ENCODE data around the gene FAM3D.
A peak's percentile ranks its signal among the peaks of the same experiment; 100 is the strongest.

The FAM3D gene

GRCh38 chr3:58656631-58657030 lies 9.9 kb downstream of the FAM3D start:
- DNase-seq (ENCODE audit: low read depth in 1 of 2, low spot score in 1 of 2): no peak

GRCh38 chr3:58654466-58654865 lies 12.1 kb downstream of the FAM3D start:
- DNase-seq (ENCODE audit: low read depth in 1 of 2, low spot score in 1 of 2): no peak

- DNase-seq (ENCODE audit: low read depth in 1 of 2, low spot score in 1 of 2): no peak
Measured at GRCh38 chr3:58652624-58653023, 13.9 kb downstream of the FAM3D start.

GRCh38 chr3:58651276-58651675 lies 15.3 kb downstream of the FAM3D start:
- DNase-seq (ENCODE audit: low read depth in 1 of 2, low spot score in 1 of 2): no peak

GRCh38 chr3:58647381-58648141 lies 19.0 kb downstream of the FAM3D start:
- no peak for DNase-seq (ENCODE audit: low read depth in 1 of 2, low spot score in 1 of 2)

- DNase-seq (ENCODE audit: low read depth in 1 of 2, low spot score in 1 of 2): no peak
Measured at GRCh38 chr3:58646503-58646902, 20.1 kb downstream of the FAM3D start.

GRCh38 chr3:58645726-58646125 lies 20.8 kb downstream of the FAM3D start:
- DNase-seq (ENCODE audit: low read depth in 1 of 2, low spot score in 1 of 2): no peak

- no peak for DNase-seq (ENCODE audit: low read depth in 1 of 2, low spot score in 1 of 2)
Measured at GRCh38 chr3:58642846-58643245, 23.7 kb downstream of the FAM3D start.

GRCh38 chr3:58640700-58641372 lies 25.7 kb downstream of the FAM3D start:
- peak in 1 of 2 donors; percentile 33 for DNase-seq (ENCODE audit: low read depth in 1 of 2, low spot score in 1 of 2)

- DNase-seq (ENCODE audit: low read depth in 1 of 2, low spot score in 1 of 2): no peak
Measured at GRCh38 chr3:58639842-58640241, 26.7 kb downstream of the FAM3D start.

- no peak for DNase-seq (ENCODE audit: low read depth in 1 of 2, low spot score in 1 of 2)
Measured at GRCh38 chr3:58639001-58639400, 27.6 kb downstream of the FAM3D start.

- DNase-seq (ENCODE audit: low read depth in 1 of 2, low spot score in 1 of 2): no peak
Measured at GRCh38 chr3:58638591-58638990, 28.0 kb downstream of the FAM3D start.

- no peak for DNase-seq (ENCODE audit: low read depth in 1 of 2, low spot score in 1 of 2)
Measured at GRCh38 chr3:58637509-58637908, 29.1 kb downstream of the FAM3D start.

GRCh38 chr3:58635371-58636285 lies 30.9 kb downstream of the FAM3D start:
- no peak for DNase-seq (ENCODE audit: low read depth in 1 of 2, low spot score in 1 of 2)

- DNase-seq (ENCODE audit: low read depth in 1 of 2, low spot score in 1 of 2): no peak
Measured at GRCh38 chr3:58633157-58633865, 33.3 kb downstream of the FAM3D start.

GRCh38 chr3:58631742-58632141 lies 34.8 kb downstream of the FAM3D start:
- no peak for DNase-seq (ENCODE audit: low read depth in 1 of 2, low spot score in 1 of 2)

GRCh38 chr3:58630710-58631092 lies 35.9 kb downstream of the FAM3D start:
- no peak for DNase-seq (ENCODE audit: low read depth in 1 of 2, low spot score in 1 of 2)

GRCh38 chr3:58630076-58630709 lies 36.4 kb downstream of the FAM3D start:
- peak; percentile 14 to 21 for DNase-seq (ENCODE audit: low read depth in 1 of 2, low spot score in 1 of 2)

- no peak for DNase-seq (ENCODE audit: low read depth in 1 of 2, low spot score in 1 of 2)
Measured at GRCh38 chr3:58629629-58630028, 36.9 kb downstream of the FAM3D start.

GRCh38 chr3:58628823-58629562 lies 37.6 kb downstream of the FAM3D start:
- DNase-seq (ENCODE audit: low read depth in 1 of 2, low spot score in 1 of 2): no peak
